Measurements from ENCODE around the gene KCTD11.
"Not testable (repeated sequence)": the region's sequence is repeated elsewhere in the genome, so short reads cannot be mapped to it uniquely, and the experiment has no call there.

KCTD11 gene

GRCh38 chr17:7340179-7340578, 11.8 kb upstream of the KCTD11 start:
- no peak overlapping the region for H3K27ac ChIP-seq
- DNase-seq (ENCODE audit: low read depth, low spot score), result no peak

DNA sequence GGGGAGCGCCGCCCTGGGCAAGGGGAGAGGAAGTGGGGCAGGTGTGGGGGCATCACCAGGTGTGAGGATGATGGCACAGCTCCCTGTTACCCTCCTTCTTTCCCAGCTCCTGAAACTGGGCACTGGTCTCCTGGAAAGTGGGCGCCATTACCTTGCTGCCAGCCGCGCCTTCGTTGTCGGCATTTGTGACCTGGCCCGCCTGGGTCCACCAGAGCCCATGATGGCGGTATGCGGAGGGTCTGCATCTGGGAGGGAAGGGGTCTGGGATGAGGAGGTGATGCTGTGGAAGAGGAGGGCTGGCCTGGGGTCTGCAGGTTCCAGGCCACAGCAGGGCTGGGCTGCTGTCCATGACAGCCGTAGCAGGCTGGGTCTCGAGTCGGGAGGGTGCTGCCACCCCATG, 10.1 kb upstream of the KCTD11 start:
- no peak overlapping the region for H3K27ac ChIP-seq
- no peak for DNase-seq (ENCODE audit: low read depth, low spot score)

DNA sequence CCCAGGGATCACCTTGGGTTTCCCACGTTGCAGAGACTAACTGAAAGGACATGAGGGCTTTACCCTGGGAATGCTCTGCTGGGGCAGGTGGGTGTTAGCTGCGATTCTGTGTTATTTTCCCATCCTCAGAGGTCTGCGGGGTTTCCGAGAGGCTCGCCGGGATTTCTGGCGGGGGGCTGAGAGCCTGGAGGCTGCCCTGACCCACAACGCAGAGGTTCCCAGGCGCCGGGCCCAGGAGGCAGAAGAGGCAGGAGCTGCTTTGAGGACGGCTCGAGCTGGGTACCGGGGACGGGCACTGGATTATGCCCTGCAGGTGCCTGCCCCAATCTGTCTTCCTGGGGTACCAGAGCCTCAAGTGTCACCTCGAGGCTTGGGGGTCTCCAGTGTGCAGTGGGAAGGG, 8.7 kb upstream of the KCTD11 start:
- DNase-seq (ENCODE audit: low read depth, low spot score), result no peak
- H3K27ac ChIP-seq, result no peak overlapping the region

DNA sequence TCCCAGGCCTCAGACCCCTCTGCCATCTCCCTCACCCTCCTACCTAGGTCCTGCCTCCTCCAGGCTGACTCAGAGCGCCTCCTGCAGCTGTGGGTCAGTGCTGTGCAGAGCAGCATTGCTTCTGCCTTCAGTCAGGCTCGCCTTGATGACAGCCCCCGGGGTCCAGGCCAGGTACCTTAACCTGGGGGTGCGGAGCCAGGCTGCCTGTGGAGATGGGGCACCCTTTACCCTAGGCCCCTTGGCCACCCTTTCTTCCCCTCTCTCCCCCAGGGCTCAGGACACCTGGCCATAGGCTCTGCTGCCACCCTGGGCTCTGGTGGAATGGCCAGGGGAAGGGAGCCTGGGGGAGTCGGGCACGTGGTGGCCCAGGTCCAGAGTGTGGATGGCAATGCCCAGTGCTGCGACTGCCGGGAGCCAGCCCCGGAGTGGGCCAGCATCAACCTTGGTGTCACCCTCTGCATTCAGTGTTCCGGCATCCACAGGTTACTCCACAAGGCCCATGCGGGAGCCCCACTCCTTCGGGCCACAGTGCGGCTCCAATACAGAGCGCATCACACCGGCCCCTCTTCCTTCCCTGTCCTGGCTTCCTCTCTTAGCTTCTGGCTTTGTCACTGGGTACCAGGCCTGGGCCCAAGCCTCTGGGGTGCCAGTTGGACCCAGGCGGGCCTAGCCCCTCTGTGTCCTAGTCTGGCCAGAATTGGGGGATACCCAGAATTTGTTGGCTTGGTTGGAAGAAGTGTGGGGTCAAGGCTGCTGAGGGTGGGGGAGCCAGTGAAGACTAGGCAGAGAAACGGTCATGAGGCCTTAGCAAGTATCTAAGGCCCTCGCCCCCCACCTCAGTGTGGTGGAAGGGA, 5.0 kb upstream of the KCTD11 start:
- no peak for DNase-seq (ENCODE audit: low read depth, low spot score)
- no peak overlapping the region for H3K27ac ChIP-seq

GRCh38 chr17:7347630-7348477, 4.1 kb upstream of the KCTD11 start:
- DNase-seq (ENCODE audit: low read depth, low spot score), result no peak
- H3K27ac ChIP-seq, result no peak overlapping the region

DNA sequence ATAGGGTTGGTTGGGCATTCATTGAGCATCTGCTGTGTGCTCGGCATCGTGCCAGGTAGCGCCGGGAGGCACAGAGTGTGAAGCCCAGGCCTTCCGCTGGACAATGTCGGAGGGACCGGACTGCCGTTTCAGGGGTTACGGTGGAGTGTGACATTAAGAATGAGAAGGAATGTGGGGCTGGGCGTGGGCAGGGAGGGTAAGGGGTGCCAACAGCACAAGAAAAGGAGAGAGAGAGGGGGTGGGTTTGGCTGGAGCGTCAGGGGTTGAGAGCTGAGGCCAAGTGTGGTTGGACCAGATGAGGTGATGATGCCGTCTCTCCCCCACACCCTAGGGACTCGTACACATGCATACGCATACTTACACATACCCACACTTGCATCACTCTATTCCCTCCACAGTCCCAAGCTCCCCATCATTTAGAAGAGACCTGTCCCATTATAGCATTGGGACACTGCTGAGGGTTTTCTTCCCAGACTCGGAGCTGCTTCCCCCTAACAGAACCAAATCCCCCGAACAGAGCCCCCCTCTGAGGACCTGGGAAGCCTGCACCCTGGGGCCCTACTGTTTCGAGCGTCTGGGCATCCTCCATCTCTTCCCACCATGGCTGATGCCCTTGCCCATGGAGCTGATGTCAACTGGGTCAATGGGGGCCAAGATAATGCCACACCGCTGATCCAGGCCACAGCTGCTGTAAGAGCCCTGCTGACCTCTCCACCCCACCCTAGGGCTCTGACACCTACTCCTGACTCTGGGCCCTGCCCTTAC, 3.3 kb upstream of the KCTD11 start:
- H3K27ac ChIP-seq, result no peak overlapping the region

GRCh38 chr17:7352503-7352889, 534 bp downstream of the KCTD11 start:
- peak overlapping the region; percentile 100 for H3K27ac ChIP-seq
- DNase-seq (ENCODE audit: low read depth, low spot score), result no peak

More for the DNA sequence above, 3.3 kb upstream of the KCTD11 start:
- no peak for DNase-seq (ENCODE audit: low read depth, low spot score)

DNA sequence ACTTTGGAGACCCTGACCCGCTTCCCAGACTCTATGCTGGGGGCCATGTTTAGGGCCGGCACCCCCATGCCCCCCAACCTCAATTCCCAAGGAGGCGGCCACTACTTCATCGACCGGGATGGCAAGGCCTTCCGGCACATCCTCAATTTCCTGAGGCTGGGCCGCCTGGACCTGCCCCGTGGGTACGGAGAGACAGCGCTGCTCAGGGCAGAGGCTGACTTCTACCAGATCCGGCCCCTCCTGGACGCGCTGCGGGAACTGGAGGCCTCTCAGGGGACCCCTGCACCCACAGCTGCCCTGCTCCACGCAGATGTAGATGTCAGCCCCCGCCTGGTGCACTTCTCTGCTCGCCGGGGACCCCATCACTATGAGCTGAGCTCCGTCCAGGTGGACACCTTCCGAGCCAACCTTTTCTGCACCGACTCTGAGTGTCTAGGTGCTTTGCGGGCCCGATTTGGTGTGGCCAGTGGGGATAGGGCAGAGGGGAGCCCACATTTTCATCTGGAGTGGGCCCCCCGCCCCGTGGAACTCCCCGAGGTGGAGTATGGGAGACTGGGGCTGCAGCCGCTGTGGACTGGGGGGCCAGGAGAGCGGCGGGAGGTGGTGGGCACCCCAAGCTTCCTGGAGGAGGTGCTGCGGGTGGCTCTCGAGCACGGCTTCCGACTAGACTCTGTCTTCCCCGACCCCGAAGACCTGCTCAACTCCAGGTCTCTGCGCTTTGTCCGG, 1.1 kb downstream of the KCTD11 start:
- H3K27ac ChIP-seq, result peak overlapping the region; percentile 100
- DNase-seq (ENCODE audit: low read depth, low spot score), result no peak

GRCh38 chr17:7354262-7354843, 2.4 kb downstream of the KCTD11 start:
- H3K27ac ChIP-seq, result peak overlapping the region; percentile 100
- peak; percentile 100 for DNase-seq (ENCODE audit: low read depth, low spot score)

GRCh38 chr17:7355053-7355452, 3.1 kb downstream of the KCTD11 start, which contains the start of gene TMEM95:
Gene TMEM95, plus strand, starts transcription at chr17:7355156. Its CDS starts 49 bp downstream, at chr17:7355205.
- DNase-seq (ENCODE audit: low read depth, low spot score), result no peak
- H3K27ac ChIP-seq, result peak within 1 kb of the TSS; percentile 100

GRCh38 chr17:7355573-7355972, 3.6 kb downstream of the KCTD11 start:
- DNase-seq (ENCODE audit: low read depth, low spot score), result no peak
- H3K27ac ChIP-seq, result peak overlapping the region; percentile 100

- H3K27ac ChIP-seq, result peak overlapping the region; percentile 100
- peak; percentile 61 for DNase-seq (ENCODE audit: low read depth, low spot score)
These were observed 4.1 kb downstream of the KCTD11 start for GRCh38 chr17:7356072-7356549.

DNA sequence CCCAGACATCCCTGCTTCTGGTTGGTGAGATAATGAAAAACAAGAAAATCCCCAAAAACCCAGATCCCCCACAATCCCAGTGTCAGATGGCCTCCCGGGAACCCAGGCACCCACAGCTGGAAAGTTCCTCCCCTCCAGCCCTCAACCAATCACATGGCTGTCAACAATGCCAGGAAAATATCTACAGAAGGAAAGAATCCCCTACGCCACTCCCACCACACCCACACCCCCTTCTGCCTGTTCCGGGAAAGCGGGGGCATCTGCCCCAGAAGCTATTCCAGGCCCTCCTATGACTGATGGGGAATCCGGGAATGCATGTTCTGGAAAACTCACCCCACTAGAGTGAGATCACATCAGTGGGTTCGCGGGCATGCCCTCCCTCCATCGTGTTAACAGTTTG, 4.8 kb downstream of the KCTD11 start:
- H3K27ac ChIP-seq, result no peak overlapping the region
- DNase-seq (ENCODE audit: low read depth, low spot score), result no peak

GRCh38 chr17:7357381-7357780, 5.4 kb downstream of the KCTD11 start:
- H3K27ac ChIP-seq, result no peak overlapping the region
- DNase-seq (ENCODE audit: low read depth, low spot score), result no peak

- peak overlapping the region; percentile 27 for H3K27ac ChIP-seq
- DNase-seq (ENCODE audit: low read depth, low spot score), result no peak
These were observed 9.9 kb downstream of the KCTD11 start for GRCh38 chr17:7361906-7362305.

GRCh38 chr17:7363311-7363710, 11.3 kb downstream of the KCTD11 start:
- no peak for DNase-seq (ENCODE audit: low read depth, low spot score)
- peak overlapping the region; percentile 31 for H3K27ac ChIP-seq

DNA sequence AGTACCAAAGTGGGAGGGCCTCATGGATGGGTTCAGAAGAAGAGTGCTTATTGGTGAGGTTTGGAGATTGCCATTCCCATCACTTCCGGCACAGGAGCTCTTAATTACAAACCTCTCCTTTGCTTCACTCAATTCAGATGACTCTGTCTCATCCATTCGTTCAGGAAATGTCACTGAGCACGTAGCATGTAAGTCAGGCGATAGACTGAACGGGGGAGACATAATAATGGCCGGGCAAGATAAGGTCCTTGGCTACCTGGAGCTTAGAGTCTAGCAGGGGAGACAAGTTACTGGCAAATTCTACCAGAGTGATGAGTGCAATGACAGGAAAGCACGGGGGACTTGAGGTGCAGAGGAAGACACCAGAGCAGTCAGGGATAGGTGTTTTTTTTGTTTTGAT, 14.0 kb downstream of the KCTD11 start:
- not testable (repeated sequence) for H3K27ac ChIP-seq; DNase-seq (ENCODE audit: low read depth, low spot score)

DNA sequence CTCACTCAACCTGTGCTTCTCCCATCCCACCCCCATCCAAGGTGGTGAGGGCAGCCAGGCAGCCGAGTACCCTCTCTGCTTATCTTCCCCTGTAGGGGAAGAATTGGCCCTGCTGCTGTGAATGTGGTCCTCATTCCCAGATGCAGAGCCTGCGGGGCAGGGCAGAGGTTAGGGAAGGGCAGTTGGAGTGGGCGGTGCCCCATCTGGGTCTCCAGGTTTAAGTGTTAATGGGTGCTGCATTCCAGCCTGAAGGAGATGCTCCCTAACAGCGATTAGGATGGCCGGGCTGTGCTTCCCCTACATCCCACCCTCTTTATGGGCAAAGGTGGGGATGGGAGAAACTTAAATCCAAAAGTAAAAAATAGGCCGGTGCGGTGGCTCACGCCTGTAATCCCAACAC, 15.1 kb downstream of the KCTD11 start:
- no peak for DNase-seq (ENCODE audit: low read depth, low spot score)
- H3K27ac ChIP-seq, result no peak overlapping the region

DNA sequence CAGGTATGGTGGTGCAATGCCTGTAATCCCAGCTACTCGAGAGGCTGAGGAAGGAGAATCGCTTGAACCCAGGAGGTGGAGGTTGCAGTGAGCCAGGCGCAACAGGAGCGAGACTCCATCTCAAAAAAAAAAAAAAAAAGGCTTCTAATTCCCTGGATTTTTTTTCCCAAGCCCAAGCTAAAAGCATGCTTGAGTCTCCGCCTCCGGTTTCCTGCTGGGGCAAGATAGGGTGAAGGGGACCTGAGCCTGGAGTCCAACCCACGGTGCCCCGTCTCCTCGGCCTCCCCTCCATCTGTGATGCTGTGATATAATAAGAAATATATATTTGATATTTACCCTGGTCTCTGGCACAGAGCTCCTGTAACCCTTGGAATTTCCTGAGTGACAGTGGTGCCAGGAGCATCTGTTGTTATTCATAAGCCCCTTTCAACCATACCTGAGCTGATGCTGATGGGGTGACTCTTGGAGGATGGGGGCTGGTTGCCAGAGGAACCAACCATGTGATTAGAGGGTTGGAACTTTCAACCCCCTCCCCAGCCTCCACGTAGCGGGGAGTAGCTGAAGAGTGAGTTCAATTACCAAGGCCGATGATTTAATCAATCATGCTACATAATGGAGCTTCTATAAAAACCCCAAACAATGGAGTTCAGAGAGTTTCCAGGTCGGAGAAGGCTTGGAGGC, 16.1 kb downstream of the KCTD11 start:
- no peak overlapping the region for H3K27ac ChIP-seq
- DNase-seq (ENCODE audit: low read depth, low spot score), result no peak
